Measurements from ENCODE around the gene SEMA4B.

Gene SEMA4B

DNA sequence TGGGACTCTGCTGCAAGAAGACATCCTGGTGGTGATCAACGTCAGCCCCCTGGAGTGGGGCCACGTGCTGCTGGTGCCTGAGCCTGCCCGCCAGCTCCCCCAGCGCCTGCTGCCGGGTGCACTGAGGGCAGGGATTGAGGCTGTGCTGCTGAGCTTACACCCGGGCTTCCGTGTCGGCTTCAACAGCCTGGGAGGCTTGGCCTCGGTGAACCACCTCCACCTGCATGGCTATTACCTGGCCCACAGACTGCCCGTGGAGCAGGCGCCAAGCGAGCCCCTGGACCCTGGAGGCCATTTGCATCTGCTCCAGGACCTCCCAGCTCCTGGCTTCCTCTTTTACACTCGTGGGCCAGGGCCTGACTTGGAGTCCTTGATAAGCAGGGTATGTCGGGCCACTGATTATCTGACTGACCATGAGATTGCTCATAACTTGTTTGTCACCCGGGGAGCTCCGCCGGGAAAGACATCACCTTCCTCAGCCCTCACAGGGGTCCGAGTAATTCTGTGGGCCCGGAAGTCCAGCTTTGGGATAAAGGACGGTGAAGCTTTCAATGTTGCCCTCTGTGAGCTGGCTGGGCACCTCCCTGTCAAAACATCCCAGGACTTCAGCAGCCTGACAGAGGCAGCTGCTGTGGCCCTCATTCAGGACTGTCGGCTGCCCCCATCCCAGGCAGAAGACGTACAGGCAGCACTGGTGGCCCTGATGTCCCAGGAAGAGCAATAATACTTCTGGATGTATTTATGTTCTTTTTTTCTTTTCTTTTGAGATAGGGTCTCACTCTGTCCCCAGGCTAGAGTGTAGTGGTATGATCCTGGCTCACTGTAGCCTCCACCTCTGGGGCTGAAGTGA, 40.4 kb downstream of the SEMA4B start:
- H3K9me3 ChIP-seq (ENCODE audit: severe bottlenecking) = no peaks in the 10 kb centered on the region
- peaks cover 14% of the 10 kb centered on the region for H3K36me3 ChIP-seq
- DNase-seq = peak; percentile 82
- TF ChIP-seq, protein P1, sequence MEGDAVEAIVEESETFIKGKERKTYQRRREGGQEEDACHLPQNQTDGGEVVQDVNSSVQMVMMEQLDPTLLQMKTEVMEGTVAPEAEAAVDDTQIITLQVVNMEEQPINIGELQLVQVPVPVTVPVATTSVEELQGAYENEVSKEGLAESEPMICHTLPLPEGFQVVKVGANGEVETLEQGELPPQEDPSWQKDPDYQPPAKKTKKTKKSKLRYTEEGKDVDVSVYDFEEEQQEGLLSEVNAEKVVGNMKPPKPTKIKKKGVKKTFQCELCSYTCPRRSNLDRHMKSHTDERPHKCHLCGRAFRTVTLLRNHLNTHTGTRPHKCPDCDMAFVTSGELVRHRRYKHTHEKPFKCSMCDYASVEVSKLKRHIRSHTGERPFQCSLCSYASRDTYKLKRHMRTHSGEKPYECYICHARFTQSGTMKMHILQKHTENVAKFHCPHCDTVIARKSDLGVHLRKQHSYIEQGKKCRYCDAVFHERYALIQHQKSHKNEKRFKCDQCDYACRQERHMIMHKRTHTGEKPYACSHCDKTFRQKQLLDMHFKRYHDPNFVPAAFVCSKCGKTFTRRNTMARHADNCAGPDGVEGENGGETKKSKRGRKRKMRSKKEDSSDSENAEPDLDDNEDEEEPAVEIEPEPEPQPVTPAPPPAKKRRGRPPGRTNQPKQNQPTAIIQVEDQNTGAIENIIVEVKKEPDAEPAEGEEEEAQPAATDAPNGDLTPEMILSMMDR (IDR thresholded peaks at IDR 0.05; ENCODE audit: low read depth, low read length) = peak; percentile 36; the same call in 1 of the 2 replicates
- H3K27ac ChIP-seq = peak overlapping the region; percentile 59
- H3K4me3 ChIP-seq (ENCODE audit: low read depth, low read length) = no peak overlapping the region
- H3K27me3 ChIP-seq (ENCODE audit: insufficient read depth, low read depth, severe bottlenecking) = no peaks in the 10 kb centered on the region

DNA sequence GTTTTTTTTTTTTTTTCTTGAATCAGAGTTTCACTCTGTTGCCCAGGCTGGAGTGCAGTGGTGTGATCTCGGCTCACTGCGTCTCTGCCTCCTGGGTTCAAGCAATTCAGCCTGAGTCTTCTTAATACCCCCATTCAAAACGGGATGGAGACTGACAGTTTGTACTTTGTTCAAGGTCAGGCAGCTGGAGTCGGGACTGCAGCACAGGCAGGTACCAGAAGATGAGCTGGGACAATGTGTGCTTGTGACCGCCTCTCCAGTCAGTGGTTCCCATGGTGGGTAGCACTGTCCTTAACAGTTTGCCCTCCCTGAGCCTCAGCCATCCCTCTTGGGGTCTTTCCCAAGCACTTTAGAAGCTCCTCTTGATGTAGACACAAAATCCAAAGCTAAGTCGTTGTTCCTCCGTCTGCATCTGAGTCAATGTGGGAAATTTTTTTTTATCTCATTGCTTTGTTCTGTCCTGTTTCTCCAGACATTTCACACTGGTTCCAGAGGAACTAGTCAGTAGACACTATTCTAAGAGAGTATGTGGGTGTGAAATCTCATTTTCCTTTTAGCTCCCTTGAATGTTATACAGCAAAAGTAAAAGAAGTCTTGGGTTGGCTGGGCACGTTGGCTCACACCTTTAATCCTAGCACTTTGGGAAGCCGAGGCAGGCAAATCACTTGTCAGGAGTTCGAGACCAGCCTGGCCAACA, 43.0 kb downstream of the SEMA4B start:
- TF ChIP-seq, protein P1 (IDR thresholded peaks at IDR 0.05; ENCODE audit: low read depth, low read length) = no peak
- no peaks in the 10 kb centered on the region for H3K36me3 ChIP-seq
- no peak for DNase-seq
- no peaks in the 10 kb centered on the region for H3K27me3 ChIP-seq (ENCODE audit: insufficient read depth, low read depth, severe bottlenecking)
- no peak overlapping the region for H3K4me3 ChIP-seq (ENCODE audit: low read depth, low read length)
- no peaks in the 10 kb centered on the region for H3K9me3 ChIP-seq (ENCODE audit: severe bottlenecking)
- no peak overlapping the region for H3K27ac ChIP-seq

DNA sequence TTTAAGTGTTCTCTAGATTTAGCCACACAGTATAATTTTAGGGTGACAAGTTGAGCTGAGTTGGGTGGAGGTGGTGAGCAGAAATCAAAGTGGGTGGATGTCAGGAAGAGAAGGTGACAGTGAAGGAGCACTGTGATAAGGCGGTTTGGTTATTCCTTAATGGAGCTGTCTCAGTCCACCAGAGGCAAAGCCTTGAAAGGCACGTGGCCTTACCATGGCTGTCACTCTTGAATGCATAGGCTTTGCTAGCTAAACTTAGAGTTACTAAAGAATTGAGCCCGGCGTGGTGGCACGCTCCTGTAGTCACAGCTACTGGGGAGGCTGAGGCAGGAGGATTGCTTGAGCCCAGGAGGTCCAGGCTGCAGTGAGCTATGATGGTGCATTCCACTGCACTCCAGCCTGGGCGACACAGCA, 47.7 kb downstream of the SEMA4B start:
- H3K27ac ChIP-seq = no peak overlapping the region
- H3K27me3 ChIP-seq (ENCODE audit: insufficient read depth, low read depth, severe bottlenecking) = no peaks in the 10 kb centered on the region
- H3K9me3 ChIP-seq (ENCODE audit: severe bottlenecking) = no peaks in the 10 kb centered on the region
- TF ChIP-seq, protein P1 (IDR thresholded peaks at IDR 0.05; ENCODE audit: low read depth, low read length) = no peak
- no peak overlapping the region for H3K4me3 ChIP-seq (ENCODE audit: low read depth, low read length)
- H3K36me3 ChIP-seq = no peaks in the 10 kb centered on the region
- no peak for DNase-seq

DNA sequence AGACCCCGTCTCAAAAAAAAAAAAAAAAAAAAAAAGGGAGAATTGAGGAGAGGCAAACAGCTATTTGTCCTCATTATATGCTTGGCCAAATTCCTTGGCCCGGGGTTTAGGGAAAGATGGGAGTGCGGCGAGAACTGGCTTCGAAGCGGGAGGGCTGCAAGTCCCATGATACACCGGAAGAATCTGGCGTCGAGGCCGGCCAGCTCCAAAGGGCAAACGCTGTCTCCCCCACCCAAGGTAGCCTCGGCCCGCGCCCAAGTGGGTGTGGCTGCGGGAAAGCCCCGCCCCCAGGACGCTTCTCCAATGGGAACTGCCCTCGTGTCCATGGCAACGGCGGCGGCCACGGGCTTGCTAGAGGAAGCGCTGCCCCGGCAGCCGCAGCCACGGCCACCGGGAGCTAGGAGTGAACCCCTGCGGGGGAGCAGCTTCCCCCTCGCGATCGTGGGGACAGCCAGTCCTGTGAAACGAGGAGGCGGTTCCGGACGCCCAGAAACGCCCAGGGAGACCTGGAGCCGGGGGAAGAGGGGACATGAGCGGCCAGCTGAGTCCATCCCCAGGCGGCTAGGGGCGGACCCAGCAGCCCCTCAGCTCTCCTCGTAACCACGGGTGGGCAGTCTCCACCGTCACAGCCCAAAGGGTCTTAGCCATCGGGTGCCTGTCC, 48.2 kb downstream of the SEMA4B start, which contains the start of gene TTLL13:
Gene TTLL13, plus strand, starts transcription at position 354 of the 661 bp plus-strand sequence. CDS start 1,075 bp downstream, outside the sequence.
- peak; percentile 98 for DNase-seq
- Histone ChIP-seq H3K36me3 (no peaks in the 10 kb centered on the region), H3K27me3 (ENCODE audit: insufficient read depth, low read depth, severe bottlenecking) (no peaks in the 10 kb centered on the region), H3K4me3 (ENCODE audit: low read depth, low read length) (peak within 1 kb of the TSS; percentile 76), H3K9me3 (ENCODE audit: severe bottlenecking) (no peaks in the 10 kb centered on the region), H3K27ac (no peak within 1 kb of the TSS)
- TF ChIP-seq, protein P1 (IDR thresholded peaks at IDR 0.05; ENCODE audit: low read depth, low read length) = no peak

DNA sequence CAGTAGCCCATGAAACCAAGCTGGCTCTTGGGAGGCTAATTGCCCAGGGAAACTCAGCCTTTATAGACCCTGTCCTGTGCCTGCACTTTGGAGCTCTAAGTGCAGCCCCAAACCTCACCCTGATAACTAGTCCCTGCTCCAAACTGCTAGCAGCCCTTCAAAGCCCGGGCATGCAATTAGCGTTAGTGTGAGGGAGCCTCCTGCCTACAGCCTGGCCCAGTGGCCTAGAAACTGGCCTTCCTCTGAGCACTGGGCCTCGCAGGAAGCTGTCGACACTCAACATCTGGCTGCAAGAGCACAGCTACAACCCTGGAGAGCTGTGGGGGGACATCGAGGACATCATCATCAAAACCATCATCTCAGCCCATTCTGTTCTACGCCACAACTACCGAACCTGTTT, 56.6 kb downstream of the SEMA4B start:
- Histone ChIP-seq H3K27me3 (ENCODE audit: insufficient read depth, low read depth, severe bottlenecking) (no peaks in the 10 kb centered on the region), H3K36me3 (no peaks in the 10 kb centered on the region), H3K4me3 (ENCODE audit: low read depth, low read length) (no peak overlapping the region), H3K27ac (no peak overlapping the region), H3K9me3 (ENCODE audit: severe bottlenecking) (no peaks in the 10 kb centered on the region)
- no peak for DNase-seq
- TF ChIP-seq, protein P1 (IDR thresholded peaks at IDR 0.05; ENCODE audit: low read depth, low read length) = no peak
